ENCODE results near the gene GPC6. TPM values are rescaled to one million over a fixed set of nuclear protein-coding genes. Genes with fewer than 3 reads are reported as not detected.

Gene GPC6
- polyA plus RNA-seq, 1 of the 3 experiments (the other 2 are of a cell fraction) = 6.7 TPM

DNA sequence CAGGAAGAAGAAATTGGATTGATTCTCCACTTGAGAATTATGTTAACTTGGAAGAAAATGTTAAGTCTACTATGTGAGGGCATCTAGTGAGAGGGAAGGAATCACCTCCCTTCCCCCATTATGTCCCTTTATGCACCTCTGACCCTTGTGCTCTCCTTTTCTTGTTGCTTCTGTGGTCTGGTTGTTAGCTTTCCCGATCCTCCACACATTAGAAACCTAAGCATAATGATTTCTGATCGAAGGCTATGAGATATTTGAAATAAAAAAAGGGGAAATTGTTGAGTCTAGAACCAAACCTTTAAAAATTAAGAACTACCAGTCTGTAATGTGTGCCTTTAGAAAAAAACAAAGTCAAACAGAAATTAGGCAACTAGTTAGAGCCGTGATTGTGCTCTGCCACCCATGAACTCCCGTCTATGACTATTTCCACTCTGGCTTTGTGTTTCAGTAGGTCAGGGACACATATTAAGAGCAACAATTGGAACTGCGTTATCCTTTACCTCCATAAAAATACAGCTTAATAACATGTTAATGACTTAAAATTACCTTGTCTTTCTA, 463 bp upstream of the GPC6 start:
- peak overlapping the region; percentile 87; the same call in 1 of the 2 replicates for H3K9ac ChIP-seq
- H3K4me2 ChIP-seq = peak overlapping the region; percentile 88
- no peaks in the 10 kb centered on the region for H3K36me3 ChIP-seq (replicated peaks in 1 of 2; ENCODE audit: control insufficient read depth in 1 of 2, insufficient read depth in 2 of 2, low read length in 1 of 2)
- peaks cover 26% of the 10 kb centered on the region for H3K79me2 ChIP-seq (ENCODE audit: insufficient read depth)
- H3F3A ChIP-seq (replicated peaks; ENCODE audit: insufficient read depth) = peaks cover 5% of the 10 kb centered on the region
- H3K27ac ChIP-seq (ENCODE audit: low read depth in 2 of 2, low read length in 1 of 2) = peak overlapping the region; percentile 81 to 98; a peak in 3 of 4 replicates
- H3K4me3 ChIP-seq (ENCODE audit: low read depth in 2 of 2, low read length in 1 of 2) = peak overlapping the region; percentile 93 to 97
- H3K27me3 ChIP-seq (ENCODE audit: insufficient read depth) = no peaks in the 10 kb centered on the region
- POLR2A ChIA-PET = no interaction called here
- CTCF ChIA-PET = interaction anchor here (0.8 to 2.5 kb wide), 5 partner anchors 18 to 1135 kb away, joined by 3 to 9 read pairs (median 3); no protein-coding TSS in a partner anchor
- no peaks in the 10 kb centered on the region for H3K9me2 ChIP-seq
- peak overlapping the region; percentile 95 for H2AFZ ChIP-seq (ENCODE audit: low read depth)
- peak; percentile 42 for DNase-seq
- H4K20me1 ChIP-seq (ENCODE audit: insufficient read depth) = no peaks in the 10 kb centered on the region
- TF ChIP-seq EP300 (IDR thresholded peaks at IDR 0.05; ENCODE audit: borderline replicate concordance in 1 of 2, low read depth in 1 of 2, low read length in 1 of 2) (no peak), FOXM1 (IDR thresholded peaks at IDR 0.05; ENCODE audit: low read depth) (no peak), RCOR1 (IDR thresholded peaks at IDR 0.05; ENCODE audit: low read length) (no peak), NRF1 (IDR thresholded peaks at IDR 0.05; ENCODE audit: low read depth, low read length) (no peak), RXRA (IDR thresholded peaks at IDR 0.05; ENCODE audit: borderline replicate concordance, low read depth) (no peak), POLR2AphosphoS5 (IDR thresholded peaks at IDR 0.05; ENCODE audit: low read depth, low read length) (no peak), SIN3A (IDR thresholded peaks at IDR 0.05; ENCODE audit: borderline replicate concordance, low read depth, low read length) (no peak), RFX5 (IDR thresholded peaks at IDR 0.05; ENCODE audit: low read length) (no peak), TEAD4 (IDR thresholded peaks at IDR 0.05; ENCODE audit: borderline replicate concordance, insufficient read depth) (no peak), EZH2phosphoT487 (IDR thresholded peaks at IDR 0.05; ENCODE audit: borderline replicate concordance, low read depth) (no peak), TCF12 (IDR thresholded peaks at IDR 0.05) (no peak), SMC3 (IDR thresholded peaks at IDR 0.05; ENCODE audit: low read depth, low read length) (no peak), MXI1 (IDR thresholded peaks at IDR 0.05; ENCODE audit: low read depth, low read length) (no peak), GATA2 (CRISPR knock-in tag; IDR thresholded peaks at IDR 0.05) (no peak), GABPA (IDR thresholded peaks at IDR 0.05; ENCODE audit: low read depth) (no peak), FOXJ3 (CRISPR knock-in tag; IDR thresholded peaks at IDR 0.05) (no peak)
- TF ChIP-seq, protein P1, sequence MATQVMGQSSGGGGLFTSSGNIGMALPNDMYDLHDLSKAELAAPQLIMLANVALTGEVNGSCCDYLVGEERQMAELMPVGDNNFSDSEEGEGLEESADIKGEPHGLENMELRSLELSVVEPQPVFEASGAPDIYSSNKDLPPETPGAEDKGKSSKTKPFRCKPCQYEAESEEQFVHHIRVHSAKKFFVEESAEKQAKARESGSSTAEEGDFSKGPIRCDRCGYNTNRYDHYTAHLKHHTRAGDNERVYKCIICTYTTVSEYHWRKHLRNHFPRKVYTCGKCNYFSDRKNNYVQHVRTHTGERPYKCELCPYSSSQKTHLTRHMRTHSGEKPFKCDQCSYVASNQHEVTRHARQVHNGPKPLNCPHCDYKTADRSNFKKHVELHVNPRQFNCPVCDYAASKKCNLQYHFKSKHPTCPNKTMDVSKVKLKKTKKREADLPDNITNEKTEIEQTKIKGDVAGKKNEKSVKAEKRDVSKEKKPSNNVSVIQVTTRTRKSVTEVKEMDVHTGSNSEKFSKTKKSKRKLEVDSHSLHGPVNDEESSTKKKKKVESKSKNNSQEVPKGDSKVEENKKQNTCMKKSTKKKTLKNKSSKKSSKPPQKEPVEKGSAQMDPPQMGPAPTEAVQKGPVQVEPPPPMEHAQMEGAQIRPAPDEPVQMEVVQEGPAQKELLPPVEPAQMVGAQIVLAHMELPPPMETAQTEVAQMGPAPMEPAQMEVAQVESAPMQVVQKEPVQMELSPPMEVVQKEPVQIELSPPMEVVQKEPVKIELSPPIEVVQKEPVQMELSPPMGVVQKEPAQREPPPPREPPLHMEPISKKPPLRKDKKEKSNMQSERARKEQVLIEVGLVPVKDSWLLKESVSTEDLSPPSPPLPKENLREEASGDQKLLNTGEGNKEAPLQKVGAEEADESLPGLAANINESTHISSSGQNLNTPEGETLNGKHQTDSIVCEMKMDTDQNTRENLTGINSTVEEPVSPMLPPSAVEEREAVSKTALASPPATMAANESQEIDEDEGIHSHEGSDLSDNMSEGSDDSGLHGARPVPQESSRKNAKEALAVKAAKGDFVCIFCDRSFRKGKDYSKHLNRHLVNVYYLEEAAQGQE (IDR thresholded peaks at IDR 0.05; ENCODE audit: low read depth, low read length) = no peak
- TF ChIP-seq, protein P2, sequence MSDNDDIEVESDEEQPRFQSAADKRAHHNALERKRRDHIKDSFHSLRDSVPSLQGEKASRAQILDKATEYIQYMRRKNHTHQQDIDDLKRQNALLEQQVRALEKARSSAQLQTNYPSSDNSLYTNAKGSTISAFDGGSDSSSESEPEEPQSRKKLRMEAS (IDR thresholded peaks at IDR 0.05; ENCODE audit: low read depth) = no peak
- TF ChIP-seq, protein P3, sequence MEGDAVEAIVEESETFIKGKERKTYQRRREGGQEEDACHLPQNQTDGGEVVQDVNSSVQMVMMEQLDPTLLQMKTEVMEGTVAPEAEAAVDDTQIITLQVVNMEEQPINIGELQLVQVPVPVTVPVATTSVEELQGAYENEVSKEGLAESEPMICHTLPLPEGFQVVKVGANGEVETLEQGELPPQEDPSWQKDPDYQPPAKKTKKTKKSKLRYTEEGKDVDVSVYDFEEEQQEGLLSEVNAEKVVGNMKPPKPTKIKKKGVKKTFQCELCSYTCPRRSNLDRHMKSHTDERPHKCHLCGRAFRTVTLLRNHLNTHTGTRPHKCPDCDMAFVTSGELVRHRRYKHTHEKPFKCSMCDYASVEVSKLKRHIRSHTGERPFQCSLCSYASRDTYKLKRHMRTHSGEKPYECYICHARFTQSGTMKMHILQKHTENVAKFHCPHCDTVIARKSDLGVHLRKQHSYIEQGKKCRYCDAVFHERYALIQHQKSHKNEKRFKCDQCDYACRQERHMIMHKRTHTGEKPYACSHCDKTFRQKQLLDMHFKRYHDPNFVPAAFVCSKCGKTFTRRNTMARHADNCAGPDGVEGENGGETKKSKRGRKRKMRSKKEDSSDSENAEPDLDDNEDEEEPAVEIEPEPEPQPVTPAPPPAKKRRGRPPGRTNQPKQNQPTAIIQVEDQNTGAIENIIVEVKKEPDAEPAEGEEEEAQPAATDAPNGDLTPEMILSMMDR (IDR thresholded peaks at IDR 0.05) = no peak
- TF ChIP-seq, protein P4, sequence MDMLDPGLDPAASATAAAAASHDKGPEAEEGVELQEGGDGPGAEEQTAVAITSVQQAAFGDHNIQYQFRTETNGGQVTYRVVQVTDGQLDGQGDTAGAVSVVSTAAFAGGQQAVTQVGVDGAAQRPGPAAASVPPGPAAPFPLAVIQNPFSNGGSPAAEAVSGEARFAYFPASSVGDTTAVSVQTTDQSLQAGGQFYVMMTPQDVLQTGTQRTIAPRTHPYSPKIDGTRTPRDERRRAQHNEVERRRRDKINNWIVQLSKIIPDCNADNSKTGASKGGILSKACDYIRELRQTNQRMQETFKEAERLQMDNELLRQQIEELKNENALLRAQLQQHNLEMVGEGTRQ (IDR thresholded peaks at IDR 0.05; ENCODE audit: borderline replicate concordance, low read depth, low read length) = no peak
- peaks cover 10 to 16% of the 10 kb centered on the region in 2 experiments; a peak in 3 of 4 replicates for H3K4me1 ChIP-seq (ENCODE audit: control insufficient read depth in 1 of 2, insufficient read depth in 2 of 2, low read depth in 1 of 2, low read length in 1 of 2)
- H3K9me3 ChIP-seq = no peaks in the 10 kb centered on the region
- WGBS (ENCODE audit: low lambda C conversion rate) = 5% methylated on average over 5 of the region's 5 CpGs
